HG03039 (cell line): ENCODE measurements around the gene USP28.
"Not testable (repeated sequence)": the region's sequence is repeated elsewhere in the genome, so short reads cannot be mapped to it uniquely, and the experiment has no call there.

Experiments used
- ATAC-seq: cut with Tn5 transposase; IDR thresholded peaks from one replicate; pipeline ENCODE4 v1.9.1; 2021; ENCODE audit warnings: mild to moderate bottlenecking, moderate library complexity; ENCODE audit not compliant: unreplicated experiment

The USP28 gene

GRCh38 chr11:113774174-113774503 lies 101.2 kb downstream of the USP28 start:
- ATAC-seq, result no peak

- peak; percentile 98 for ATAC-seq
Measured at GRCh38 chr11:113773416-113774173, 101.8 kb downstream of the USP28 start, which contains the start of gene ZW10. Gene ZW10 (minus strand): TSS chr11:113773692. CDS start chr11:113773666, 26 bp downstream.

GRCh38 chr11:113773092-113773415 lies 102.3 kb downstream of the USP28 start:
- no peak for ATAC-seq

- ATAC-seq, result no peak
Measured at GRCh38 chr11:113771964-113772363, 103.4 kb downstream of the USP28 start.

- ATAC-seq, result no peak
Measured at GRCh38 chr11:113764527-113765219, 110.7 kb downstream of the USP28 start.

GRCh38 chr11:113763040-113763439 lies 112.3 kb downstream of the USP28 start:
- not testable (repeated sequence) for ATAC-seq

GRCh38 chr11:113760241-113760640 lies 115.1 kb downstream of the USP28 start:
- no peak for ATAC-seq

- no peak for ATAC-seq
Measured at GRCh38 chr11:113752932-113753331, 122.4 kb downstream of the USP28 start.
